Measurements from ENCODE around the gene NXPE3.

NXPE3 gene

DNA sequence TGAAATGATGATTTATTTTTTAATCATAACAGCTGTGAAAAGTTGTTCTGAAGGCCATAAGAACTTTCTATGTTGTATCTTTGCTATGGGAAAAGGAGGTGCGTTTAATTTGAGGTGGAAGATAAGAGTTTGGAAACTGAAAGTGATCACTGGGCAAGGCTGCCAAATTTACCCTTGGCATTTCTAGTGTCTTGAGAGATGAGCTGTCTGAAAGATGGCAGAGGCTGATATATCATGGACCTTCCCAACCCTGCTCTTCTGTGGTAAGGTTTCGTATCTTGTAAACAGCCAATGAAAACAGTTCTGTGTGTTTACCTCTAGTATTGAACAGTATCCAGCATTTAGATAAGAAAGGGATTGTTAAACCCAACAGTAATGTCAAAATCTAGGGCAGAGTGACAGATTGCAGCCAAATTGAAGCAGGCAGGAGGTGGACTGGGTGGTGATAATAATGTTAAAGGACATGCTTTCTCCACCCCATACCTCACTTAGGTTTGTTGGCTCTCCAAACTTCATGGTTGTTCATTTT is 54.5 kb downstream of the NXPE3 start:
- H3K36me3 ChIP-seq (ENCODE audit: control insufficient read depth, insufficient read depth, low read length) = no peaks in the 10 kb centered on the region
- TF ChIP-seq, protein P1, sequence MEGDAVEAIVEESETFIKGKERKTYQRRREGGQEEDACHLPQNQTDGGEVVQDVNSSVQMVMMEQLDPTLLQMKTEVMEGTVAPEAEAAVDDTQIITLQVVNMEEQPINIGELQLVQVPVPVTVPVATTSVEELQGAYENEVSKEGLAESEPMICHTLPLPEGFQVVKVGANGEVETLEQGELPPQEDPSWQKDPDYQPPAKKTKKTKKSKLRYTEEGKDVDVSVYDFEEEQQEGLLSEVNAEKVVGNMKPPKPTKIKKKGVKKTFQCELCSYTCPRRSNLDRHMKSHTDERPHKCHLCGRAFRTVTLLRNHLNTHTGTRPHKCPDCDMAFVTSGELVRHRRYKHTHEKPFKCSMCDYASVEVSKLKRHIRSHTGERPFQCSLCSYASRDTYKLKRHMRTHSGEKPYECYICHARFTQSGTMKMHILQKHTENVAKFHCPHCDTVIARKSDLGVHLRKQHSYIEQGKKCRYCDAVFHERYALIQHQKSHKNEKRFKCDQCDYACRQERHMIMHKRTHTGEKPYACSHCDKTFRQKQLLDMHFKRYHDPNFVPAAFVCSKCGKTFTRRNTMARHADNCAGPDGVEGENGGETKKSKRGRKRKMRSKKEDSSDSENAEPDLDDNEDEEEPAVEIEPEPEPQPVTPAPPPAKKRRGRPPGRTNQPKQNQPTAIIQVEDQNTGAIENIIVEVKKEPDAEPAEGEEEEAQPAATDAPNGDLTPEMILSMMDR (IDR thresholded peaks at IDR 0.05; ENCODE audit: insufficient read depth, low read length, poor library complexity, severe bottlenecking) = no peak
- DNase-seq (ENCODE audit: extremely low read depth, insufficient read length) = no peak
- H3K27me3 ChIP-seq (replicated peaks; ENCODE audit: control insufficient read depth, insufficient read depth, low read length) = no peaks in the 10 kb centered on the region
- H3K4me3 ChIP-seq (replicated peaks; ENCODE audit: low read depth, low read length) = no peak overlapping the region

DNA sequence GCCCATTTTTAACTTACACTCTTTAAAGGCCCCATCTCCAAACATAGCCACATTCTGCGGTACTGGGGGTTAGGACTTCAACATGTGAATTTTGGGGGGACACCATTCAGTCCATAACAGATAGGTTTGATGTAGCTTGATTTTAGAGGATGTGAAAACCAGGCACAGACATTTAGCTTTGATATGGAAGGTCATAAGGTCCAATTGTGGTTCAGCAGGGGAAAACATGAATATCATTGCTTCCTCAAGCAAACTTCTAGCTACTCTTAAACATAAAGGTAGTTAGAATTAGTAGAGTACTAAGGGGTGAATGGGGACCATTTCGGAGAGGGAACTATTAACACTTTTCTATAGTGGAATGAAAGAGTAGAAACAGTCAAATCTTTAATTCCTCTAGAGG is 56.7 kb downstream of the NXPE3 start:
- no peak for DNase-seq (ENCODE audit: extremely low read depth, insufficient read length)
- H3K27me3 ChIP-seq (replicated peaks; ENCODE audit: control insufficient read depth, insufficient read depth, low read length) = no peaks in the 10 kb centered on the region
- no peaks in the 10 kb centered on the region for H3K36me3 ChIP-seq (ENCODE audit: control insufficient read depth, insufficient read depth, low read length)
- no peak overlapping the region for H3K4me3 ChIP-seq (replicated peaks; ENCODE audit: low read depth, low read length)
- TF ChIP-seq, protein P1 (IDR thresholded peaks at IDR 0.05; ENCODE audit: insufficient read depth, low read length, poor library complexity, severe bottlenecking) = no peak

DNA sequence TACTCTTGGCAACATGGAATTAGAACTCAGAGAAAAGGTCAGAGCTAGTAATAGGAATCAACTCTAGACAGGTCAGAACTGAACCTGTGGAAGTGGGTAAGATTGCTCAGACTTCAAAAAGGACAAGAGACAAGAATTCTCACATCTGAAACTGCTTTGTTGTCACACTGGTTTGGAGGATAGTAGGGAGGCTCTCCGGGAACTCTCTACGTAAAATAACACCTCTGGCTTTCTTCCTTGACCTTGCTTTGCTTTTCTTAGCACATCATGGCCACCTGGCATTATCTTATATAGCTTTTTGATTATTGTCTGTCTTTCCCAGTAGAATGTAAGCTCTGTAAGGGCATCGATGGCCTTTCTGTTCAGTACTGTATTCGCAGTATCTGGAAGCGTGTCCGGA is 57.1 kb downstream of the NXPE3 start:
- TF ChIP-seq, protein P1 (IDR thresholded peaks at IDR 0.05; ENCODE audit: insufficient read depth, low read length, poor library complexity, severe bottlenecking) = no peak
- Histone ChIP-seq H3K27me3 (replicated peaks; ENCODE audit: control insufficient read depth, insufficient read depth, low read length) (no peaks in the 10 kb centered on the region), H3K4me3 (replicated peaks; ENCODE audit: low read depth, low read length) (no peak overlapping the region), H3K36me3 (ENCODE audit: control insufficient read depth, insufficient read depth, low read length) (no peaks in the 10 kb centered on the region)
- DNase-seq (ENCODE audit: extremely low read depth, insufficient read length) = no peak

DNA sequence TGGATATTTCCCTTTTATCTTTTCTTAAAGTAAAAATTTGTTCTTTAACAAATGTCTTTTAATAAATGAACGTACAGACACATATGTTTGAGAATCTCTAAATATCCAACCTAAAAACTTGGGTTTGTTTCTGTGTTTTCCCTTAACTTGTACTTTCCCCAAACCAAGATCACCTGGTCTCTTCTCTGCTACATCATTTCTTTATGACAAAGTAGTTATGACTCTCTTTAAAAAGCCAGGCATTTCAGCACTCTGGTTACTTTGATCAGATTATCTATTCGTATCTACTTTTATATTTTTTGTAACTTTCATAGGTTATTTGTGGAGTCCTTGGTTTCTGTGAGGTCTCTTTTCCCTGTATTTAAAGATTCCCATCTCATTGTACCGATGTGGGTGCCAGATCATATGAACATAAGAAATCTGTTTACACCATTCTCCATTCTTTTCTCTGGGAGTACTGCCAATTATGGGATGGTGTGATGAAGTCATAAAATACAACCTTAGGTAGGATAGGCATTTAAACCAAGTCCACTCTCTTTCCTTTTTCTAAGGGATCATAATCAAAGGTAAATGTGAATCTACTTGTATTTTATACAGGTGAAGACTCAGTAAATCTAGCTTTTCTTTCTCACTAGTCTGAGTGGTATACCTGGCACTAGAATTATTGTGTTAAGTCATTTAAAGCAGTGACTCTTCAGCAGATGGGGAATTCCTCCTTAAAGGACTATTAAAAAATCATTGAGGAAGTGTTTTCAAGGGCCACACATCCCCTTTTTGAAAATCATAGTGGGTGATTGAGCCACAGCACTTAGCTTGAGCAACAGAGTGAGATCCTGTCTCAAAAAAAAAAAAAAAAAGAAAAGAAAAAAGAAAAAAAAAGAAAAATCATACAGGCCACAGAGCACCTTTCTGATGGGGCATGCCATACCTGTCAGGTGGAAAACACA is 57.9 kb downstream of the NXPE3 start:
- no peaks in the 10 kb centered on the region for H3K36me3 ChIP-seq (ENCODE audit: control insufficient read depth, insufficient read depth, low read length)

DNA sequence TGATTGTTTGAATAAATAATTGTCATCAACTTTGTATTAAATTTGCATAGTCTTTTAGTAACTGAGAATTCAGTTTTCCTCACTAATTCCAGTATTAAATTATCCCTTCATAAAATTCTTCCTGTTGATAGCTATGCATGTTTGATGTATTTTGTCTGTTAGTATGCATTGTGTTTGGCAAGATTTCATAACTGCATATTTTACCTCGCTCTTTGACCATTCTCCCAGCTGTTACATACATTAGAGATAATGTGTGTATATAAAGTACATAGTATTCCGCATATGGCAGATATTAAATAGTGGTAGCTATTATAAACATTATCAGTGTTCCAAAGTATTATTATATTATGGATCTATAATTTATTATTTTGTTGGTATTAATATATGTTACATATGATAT is 59.7 kb downstream of the NXPE3 start:
- Histone ChIP-seq H3K27me3 (replicated peaks; ENCODE audit: control insufficient read depth, insufficient read depth, low read length) (no peaks in the 10 kb centered on the region), H3K4me3 (replicated peaks; ENCODE audit: low read depth, low read length) (no peak overlapping the region), H3K36me3 (ENCODE audit: control insufficient read depth, insufficient read depth, low read length) (no peaks in the 10 kb centered on the region)
- TF ChIP-seq, protein P1 (IDR thresholded peaks at IDR 0.05; ENCODE audit: insufficient read depth, low read length, poor library complexity, severe bottlenecking) = no peak
- no peak for DNase-seq (ENCODE audit: extremely low read depth, insufficient read length)

More for the DNA sequence above, 57.9 kb downstream of the NXPE3 start:
- TF ChIP-seq, protein P1 (IDR thresholded peaks at IDR 0.05; ENCODE audit: insufficient read depth, low read length, poor library complexity, severe bottlenecking) = no peak
- no peaks in the 10 kb centered on the region for H3K27me3 ChIP-seq (replicated peaks; ENCODE audit: control insufficient read depth, insufficient read depth, low read length)
- no peak for DNase-seq (ENCODE audit: extremely low read depth, insufficient read length)
- H3K4me3 ChIP-seq (replicated peaks; ENCODE audit: low read depth, low read length) = no peak overlapping the region
